Thoracic aorta (tissue), 2 donors: Measurements from ENCODE around the gene NCOA7. TPM values are rescaled to one million over a fixed set of nuclear protein-coding genes. Genes with fewer than 3 reads are reported as not detected.

ENCODE experiments used
- ATAC-seq: fragments of 150-250 bp; one replicate; pipeline ENCODE4 v1.8.0; 2017; ENCODE audit warnings: low read depth; ENCODE audit not compliant: insufficient number of reproducible peaks, low FRiP score
- DNase-seq: peaks from one replicate; pipeline ENCODE4 v3.0.0-alpha.2; 2020; ENCODE audit warnings: low spot score
- H3K27ac ChIP-seq, 2 donors: fragments of 200-600 bp; sonication (generic); 1 replicate in 1 of 2; 2 replicates in 1 of 2; pipeline ENCODE4 v1.5.1; 2016; ENCODE audit warnings: mild to moderate bottlenecking in 2 of 2, moderate library complexity in 2 of 2
- H3K27me3 ChIP-seq: fragments of 200-600 bp; sonication (generic); replicated peaks from 2 replicates; pipeline ENCODE4 v1.6.0; 2016; ENCODE audit warnings: mild to moderate bottlenecking; ENCODE audit not compliant: insufficient read depth
- H3K36me3 ChIP-seq: fragments of 200-600 bp; sonication (generic); one replicate; pipeline ENCODE4 v1.5.1; 2016
- H3K4me1 ChIP-seq, 2 donors: fragments of 200-600 bp; sonication (generic); 1 replicate in 1 of 2; 2 replicates in 1 of 2; pipeline versions ENCODE4 v1.5.1 to v1.6.0; 2016; ENCODE audit warnings: low read depth in 2 of 2, mild to moderate bottlenecking in 1 of 2; ENCODE audit not compliant: control insufficient read depth in 1 of 2
- H3K4me3 ChIP-seq: fragments of 200-600 bp; sonication (generic); 2 replicates; pipeline ENCODE4 v1.5.1; 2016; ENCODE audit warnings: mild to moderate bottlenecking
- H3K9me3 ChIP-seq: fragments of 200-600 bp; sonication (generic); 2 replicates; pipeline ENCODE4 v1.5.1; 2016
- CTCF ChIP-seq: fragments of 200-600 bp; sonication (generic); IDR thresholded peaks from one replicate; pipeline ENCODE4 v1.5.1; 2019; ENCODE audit warnings: antibody characterized with exemption
- total RNA-seq, 2 donors: library from RNA; depleted of rRNA; stranded (reverse); fragments of >200 nt; gene quantifications; one replicate each; pipeline versions ENCODE4 v1.1.0 to v1.2.3, GENCODE V29; 2016

NCOA7 gene
- total RNA-seq, 2 donors from 2014 or later = 29.6 to 87.1 TPM

- Histone ChIP-seq H3K9me3 (no peaks in the 10 kb centered on the region), H3K4me3 (no peak overlapping the region), H3K4me1 (peaks cover 17 to 30% of the 10 kb centered on the region in 2 donors), H3K27me3 (no peaks in the 10 kb centered on the region), H3K36me3 (no peaks in the 10 kb centered on the region), H3K27ac (peak overlapping the region; percentile 7 to 60)
- peak; percentile 63 for ATAC-seq
- no peak for TF ChIP-seq CTCF
- DNase-seq = no peak
Observed at GRCh38 chr6:125835221-125835744, 44.5 kb downstream of the NCOA7 start.

GRCh38 chr6:125836466-125836865 is 45.7 kb downstream of the NCOA7 start:
- DNase-seq = no peak
- Histone ChIP-seq H3K4me3 (no peak overlapping the region), H3K27me3 (no peaks in the 10 kb centered on the region), H3K36me3 (no peaks in the 10 kb centered on the region), H3K27ac (no peak overlapping the region), H3K9me3 (no peaks in the 10 kb centered on the region), H3K4me1 (peaks cover 17 to 30% of the 10 kb centered on the region in 2 donors)
- no peak for ATAC-seq
- no peak for TF ChIP-seq CTCF

GRCh38 chr6:125839471-125839870 is 48.7 kb downstream of the NCOA7 start:
- ATAC-seq = no peak
- H3K27ac ChIP-seq = no peak overlapping the region

GRCh38 chr6:125839879-125840278 is 49.1 kb downstream of the NCOA7 start:
- no peak for TF ChIP-seq CTCF
- Histone ChIP-seq H3K27me3 (no peaks in the 10 kb centered on the region), H3K4me1 (peaks cover 5 to 15% of the 10 kb centered on the region in 2 donors), H3K27ac (no peak overlapping the region), H3K9me3 (no peaks in the 10 kb centered on the region), H3K4me3 (no peak overlapping the region), H3K36me3 (no peaks in the 10 kb centered on the region)
- ATAC-seq = no peak
- no peak for DNase-seq

More at GRCh38 chr6:125839471-125839870, 48.7 kb downstream of the NCOA7 start:
- no peak for TF ChIP-seq CTCF
- Histone ChIP-seq H3K4me1 (peaks cover 9 to 15% of the 10 kb centered on the region in 2 donors), H3K27me3 (no peaks in the 10 kb centered on the region), H3K4me3 (no peak overlapping the region), H3K9me3 (no peaks in the 10 kb centered on the region), H3K36me3 (no peaks in the 10 kb centered on the region)
- no peak for DNase-seq

- no peak overlapping the region for H3K27ac ChIP-seq
- H3K27me3 ChIP-seq = no peaks in the 10 kb centered on the region
- no peaks in the 10 kb centered on the region for H3K36me3 ChIP-seq
- no peak for TF ChIP-seq CTCF
- H3K4me3 ChIP-seq = no peak overlapping the region
- H3K4me1 ChIP-seq = peaks cover 3 to 9% of the 10 kb centered on the region in 2 donors
- ATAC-seq (no peak), DNase-seq (no peak)
- H3K9me3 ChIP-seq = no peaks in the 10 kb centered on the region
Observed at GRCh38 chr6:125841356-125842090, 50.8 kb downstream of the NCOA7 start.
